CD14-positive monocyte (primary cell): ENCODE results near the gene MAK. TPM values are rescaled to one million over a fixed set of nuclear protein-coding genes. Genes with fewer than 3 reads are reported as not detected.

Experiments
- DNase-seq, 3 donors: peaks; one replicate each; pipeline ENCODE4 v3.0.0-alpha.2; 2011 to 2022
- H2AFZ ChIP-seq: 2 replicates; pipeline ENCODE4 v1.6.0; 2012; ENCODE audit warnings: mild to moderate bottlenecking, low read depth, low read length, inconsistent platforms; ENCODE audit not compliant: insufficient read depth, poor library complexity, severe bottlenecking
- H3K27ac ChIP-seq, 2 donors: 1 replicate in 1 of 2; 2 replicates in 1 of 2; pipeline ENCODE4 v1.5.1; 2012 to 2013; ENCODE audit warnings: low read length in 2 of 2, control low read depth in 1 of 2, inconsistent platforms in 1 of 2, low read depth in 1 of 2, mild to moderate bottlenecking in 1 of 2
- H3K27me3 ChIP-seq, 2 donors: one replicate each; pipeline versions ENCODE4 v1.6.0 to v1.6.1; 2011 to 2013; ENCODE audit warnings: low read length in 2 of 2; ENCODE audit not compliant: control insufficient read depth in 2 of 2, insufficient read depth in 2 of 2
- H3K36me3 ChIP-seq, 2 donors: replicated peaks in 1 of 2; 1 replicate in 1 of 2; 2 replicates in 1 of 2; pipeline versions ENCODE4 v1.5.1 to v1.6.1; 2012 to 2013; ENCODE audit warnings: low read length in 2 of 2, control low read depth in 1 of 2, inconsistent platforms in 1 of 2, mild to moderate bottlenecking in 1 of 2; ENCODE audit not compliant: insufficient read depth in 2 of 2, control insufficient read depth in 1 of 2
- H3K4me1 ChIP-seq, 2 donors: 1 replicate in 1 of 2; 2 replicates in 1 of 2; pipeline versions ENCODE4 v1.5.1 to v1.6.1; 2012 to 2013; ENCODE audit warnings: low read length in 2 of 2, control low read depth in 1 of 2, inconsistent platforms in 1 of 2, mild to moderate bottlenecking in 1 of 2, moderate library complexity in 1 of 2; ENCODE audit not compliant: insufficient read depth in 2 of 2, control insufficient read depth in 1 of 2
- H3K4me2 ChIP-seq: replicated peaks from 2 replicates; pipeline ENCODE3; 2012; ENCODE audit warnings: low read length, moderate library complexity, mild to moderate bottlenecking; ENCODE audit not compliant: poor library complexity, severe bottlenecking; ENCODE audit errors: extremely low read depth
- H3K4me3 ChIP-seq, 3 experiments: fragments of 200-600 bp in 1 of 3; sonication (generic) in 1 of 3; replicated peaks in 1 of 3; 1 replicate in 2 of 3; 2 replicates in 1 of 3; pipeline ENCODE4 v1.5.1; 2011 to 2013; ENCODE audit warnings: low read length in 3 of 3, mild to moderate bottlenecking in 3 of 3, control low read depth in 2 of 3, low read depth in 2 of 3, inconsistent platforms in 1 of 3, moderate library complexity in 1 of 3
- H3K79me2 ChIP-seq: 2 replicates; pipeline ENCODE4 v1.6.0; 2012; ENCODE audit warnings: mild to moderate bottlenecking, control low read depth, inconsistent platforms, low read length, moderate library complexity; ENCODE audit not compliant: insufficient read depth
- H3K9ac ChIP-seq: 2 replicates; pipeline ENCODE4 v1.6.0; 2017; ENCODE audit warnings: low read length, mild to moderate bottlenecking; ENCODE audit not compliant: insufficient read depth, poor library complexity, severe bottlenecking
- H3K9me3 ChIP-seq, 2 donors: replicated peaks in 1 of 2; 1 replicate in 1 of 2; 2 replicates in 1 of 2; pipeline versions ENCODE4 v1.5.1 to v1.6.1; 2012 to 2013; ENCODE audit warnings: low read length in 2 of 2, control low read depth in 1 of 2; ENCODE audit not compliant: control insufficient read depth in 1 of 2, insufficient read depth in 1 of 2
- H4K20me1 ChIP-seq: 2 replicates; pipeline ENCODE4 v1.6.0; 2012; ENCODE audit warnings: mild to moderate bottlenecking, low read length, control low read depth, moderate library complexity; ENCODE audit not compliant: insufficient read depth
- H3K27ac Mint-ChIP-seq, 7 donors: one replicate each; pipeline ENCODE4 v1.8.0; 2020; ENCODE audit warnings: mild to moderate bottlenecking in 7 of 7, mixed read lengths in 7 of 7, moderate library complexity in 6 of 7, inconsistent platforms in 2 of 7
- H3K27me3 Mint-ChIP-seq, 3 donors: one replicate each; pipeline ENCODE4 v1.8.0; 2021 to 2022; ENCODE audit warnings: low read depth in 3 of 3, mild to moderate bottlenecking in 3 of 3, mixed read lengths in 3 of 3, moderate library complexity in 3 of 3, inconsistent platforms in 1 of 3
- H3K36me3 Mint-ChIP-seq, 2 donors: one replicate each; pipeline ENCODE4 v1.8.0; 2020; ENCODE audit warnings: mixed read lengths in 2 of 2, inconsistent platforms in 1 of 2, mild to moderate bottlenecking in 1 of 2
- H3K4me1 Mint-ChIP-seq: one replicate; pipeline ENCODE4 v1.8.0; 2020; ENCODE audit warnings: mild to moderate bottlenecking, mixed read lengths
- H3K4me3 Mint-ChIP-seq, 2 donors: one replicate each; pipeline ENCODE4 v1.8.0; 2020; ENCODE audit warnings: mild to moderate bottlenecking in 2 of 2, mixed read lengths in 2 of 2, moderate library complexity in 1 of 2
- H3K9me3 Mint-ChIP-seq, 7 donors: one replicate each; pipeline ENCODE4 v1.8.0; 2020 to 2022; ENCODE audit warnings: mixed read lengths in 7 of 7, mild to moderate bottlenecking in 6 of 7, moderate library complexity in 6 of 7, inconsistent platforms in 2 of 7
- WGBS: methylation state at CpG from one replicate; pipeline ENCODE4 v1.1.5; 2013; ENCODE audit warnings: missing lambda C conversion rate; ENCODE audit not compliant: insufficient coverage; 5-methylcytosine and 5-hydroxymethylcytosine counted together
- intact Hi-C, 2 donors: fragments of 100-400 bp; cut with micrococcal nuclease; formaldehyde crosslinking; loops; one replicate each; pipeline versions ENCODE4 v1.15.0 to v1.15.1; 2023
- polyA plus RNA-seq, 3 donors: library from polyadenylated mRNA; depleted of rRNA in 1 of 3; unstranded in 2 of 3; stranded (reverse) in 1 of 3; fragments of 300-500 nt in 2 of 3; fragments of >200 nt in 1 of 3; fragmentation: Illumina TruSeq in 2 of 3; gene quantifications; 1 replicate in 2 of 3; 2 replicates in 1 of 3; pipeline ENCODE4 v1.2.3, GENCODE V29; 2012 to 2021
- TF ChIP-seq, protein P1 (sequence below): fragments of 200-600 bp; IDR thresholded peaks from one replicate; pipeline ENCODE4 v1.8.0; 2022; ENCODE audit warnings: antibody characterized with exemption, mild to moderate bottlenecking

The MAK gene
- polyA plus RNA-seq, 3 donors: 0.68 to 1.4 (median 0.76) TPM

DNA sequence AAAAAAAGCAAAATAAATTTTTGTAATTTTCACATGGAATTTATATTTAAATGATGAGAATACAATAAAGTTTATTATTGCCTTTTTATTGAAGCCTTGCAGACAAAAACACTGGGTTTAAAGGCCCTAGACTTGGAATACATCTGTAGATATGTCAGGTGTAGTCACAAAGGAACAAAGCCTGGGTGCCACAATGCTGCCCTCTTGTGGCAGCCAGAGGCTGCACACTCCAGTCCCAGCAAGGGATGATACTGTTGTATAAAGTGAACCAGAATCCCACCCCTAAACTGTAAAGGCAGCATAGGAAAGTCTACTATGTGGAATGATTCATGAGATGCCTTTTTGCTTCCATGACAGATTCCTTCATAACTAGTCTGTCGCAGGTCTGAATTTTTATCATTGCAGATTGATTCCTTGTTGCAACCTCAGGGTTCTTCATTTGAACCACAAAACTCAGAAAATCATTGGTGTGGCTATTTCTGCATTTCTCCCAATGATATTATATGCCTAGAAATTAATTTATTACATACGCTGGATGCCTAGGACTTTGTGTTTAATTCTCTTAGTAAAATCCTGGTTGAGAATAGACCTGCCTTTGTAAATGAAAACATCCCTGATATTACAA is 37.0 kb downstream of the MAK start:
- H3K9ac ChIP-seq: no peak overlapping the region
- TF ChIP-seq, protein P1, sequence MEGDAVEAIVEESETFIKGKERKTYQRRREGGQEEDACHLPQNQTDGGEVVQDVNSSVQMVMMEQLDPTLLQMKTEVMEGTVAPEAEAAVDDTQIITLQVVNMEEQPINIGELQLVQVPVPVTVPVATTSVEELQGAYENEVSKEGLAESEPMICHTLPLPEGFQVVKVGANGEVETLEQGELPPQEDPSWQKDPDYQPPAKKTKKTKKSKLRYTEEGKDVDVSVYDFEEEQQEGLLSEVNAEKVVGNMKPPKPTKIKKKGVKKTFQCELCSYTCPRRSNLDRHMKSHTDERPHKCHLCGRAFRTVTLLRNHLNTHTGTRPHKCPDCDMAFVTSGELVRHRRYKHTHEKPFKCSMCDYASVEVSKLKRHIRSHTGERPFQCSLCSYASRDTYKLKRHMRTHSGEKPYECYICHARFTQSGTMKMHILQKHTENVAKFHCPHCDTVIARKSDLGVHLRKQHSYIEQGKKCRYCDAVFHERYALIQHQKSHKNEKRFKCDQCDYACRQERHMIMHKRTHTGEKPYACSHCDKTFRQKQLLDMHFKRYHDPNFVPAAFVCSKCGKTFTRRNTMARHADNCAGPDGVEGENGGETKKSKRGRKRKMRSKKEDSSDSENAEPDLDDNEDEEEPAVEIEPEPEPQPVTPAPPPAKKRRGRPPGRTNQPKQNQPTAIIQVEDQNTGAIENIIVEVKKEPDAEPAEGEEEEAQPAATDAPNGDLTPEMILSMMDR: peak; percentile 98
- peaks cover 0 to 5% (median 0%) of the 10 kb centered on the region in 3 donors for H3K27me3 Mint-ChIP-seq
- peaks cover 0 to 5% (median under 1%) of the 10 kb centered on the region in 7 donors for H3K9me3 Mint-ChIP-seq
- H3K27ac Mint-ChIP-seq: no peak overlapping the region
- no peaks in the 10 kb centered on the region for H3K9me3 ChIP-seq
- H2AFZ ChIP-seq: no peak overlapping the region
- no peaks in the 10 kb centered on the region for H3K36me3 ChIP-seq
- no peaks in the 10 kb centered on the region for H4K20me1 ChIP-seq
- no CpG with 5 or more reads among the region's 2 CpGs for WGBS
- intact Hi-C loops: loop anchor here (2.0 to 5.0 kb wide), 2 partner anchors 323 to 324 kb away; no protein-coding TSS in a partner anchor
- H3K79me2 ChIP-seq: no peaks in the 10 kb centered on the region
- peaks cover 0 to 5% of the 10 kb centered on the region in 2 donors for H3K36me3 Mint-ChIP-seq
- H3K4me1 ChIP-seq: no peaks in the 10 kb centered on the region
- H3K27me3 ChIP-seq: no peaks in the 10 kb centered on the region
- peak; percentile 38 to 62 (median 52) for DNase-seq
- H3K4me3 Mint-ChIP-seq: no peak overlapping the region
- no peak overlapping the region for H3K27ac ChIP-seq
- peaks cover 5% of the 10 kb centered on the region for H3K4me1 Mint-ChIP-seq
- no peak overlapping the region for H3K4me3 ChIP-seq
- no peak overlapping the region for H3K4me2 ChIP-seq

DNA sequence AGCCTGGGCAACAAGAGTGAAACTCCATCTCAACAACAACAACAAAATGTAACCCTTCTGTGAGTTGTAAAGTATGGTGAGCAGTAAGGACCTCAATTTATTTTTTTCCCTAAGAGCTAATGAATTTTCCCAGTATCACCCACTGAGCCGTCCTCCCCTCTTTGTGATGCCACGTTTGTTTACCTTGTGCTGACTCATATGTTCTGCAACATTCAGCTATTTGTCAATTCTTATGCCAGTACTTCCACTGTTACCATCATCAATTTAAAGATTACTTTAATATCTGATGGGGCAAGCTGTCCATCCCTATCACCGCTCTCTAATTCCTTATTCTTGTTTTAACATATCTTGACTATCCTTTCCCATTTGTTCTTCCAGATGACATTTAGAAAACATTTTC is 37.5 kb downstream of the MAK start:
- Histone ChIP-seq H3K4me3 (no peak overlapping the region), H4K20me1 (no peaks in the 10 kb centered on the region), H2AFZ (no peak overlapping the region), H3K9ac (no peak overlapping the region), H3K27me3 (no peaks in the 10 kb centered on the region), H3K4me2 (no peak overlapping the region), H3K36me3 (no peaks in the 10 kb centered on the region), H3K27ac (no peak overlapping the region), H3K9me3 (no peaks in the 10 kb centered on the region), H3K4me1 (no peaks in the 10 kb centered on the region), H3K79me2 (no peaks in the 10 kb centered on the region)
- TF ChIP-seq, protein P1: no peak
- Mint-ChIP-seq H3K36me3 (peaks cover 0 to 4% of the 10 kb centered on the region in 2 donors), H3K4me3 (no peak overlapping the region), H3K27ac (no peak overlapping the region), H3K4me1 (peaks cover 2% of the 10 kb centered on the region), H3K27me3 (peaks cover 0 to 5% (median 0%) of the 10 kb centered on the region in 3 donors), H3K9me3 (no peaks in the 10 kb centered on the region)
- intact Hi-C loops: loop anchor here (2.0 to 5.0 kb wide), 2 partner anchors 322 to 324 kb away; no protein-coding TSS in a partner anchor
- 43% methylated on average over 2 of the region's 3 CpGs for WGBS
- no peak for DNase-seq
